Measurements from ENCODE around the gene XPNPEP1. TPM values are rescaled to one million over a fixed set of nuclear protein-coding genes. Genes with fewer than 3 reads are reported as not detected.

Gene XPNPEP1
- total RNA-seq, 3 donors from 2014 or later (not counting 1 experiment from before 2014, with no cell fraction given) = 102 to 118 (median 106) TPM

DNA sequence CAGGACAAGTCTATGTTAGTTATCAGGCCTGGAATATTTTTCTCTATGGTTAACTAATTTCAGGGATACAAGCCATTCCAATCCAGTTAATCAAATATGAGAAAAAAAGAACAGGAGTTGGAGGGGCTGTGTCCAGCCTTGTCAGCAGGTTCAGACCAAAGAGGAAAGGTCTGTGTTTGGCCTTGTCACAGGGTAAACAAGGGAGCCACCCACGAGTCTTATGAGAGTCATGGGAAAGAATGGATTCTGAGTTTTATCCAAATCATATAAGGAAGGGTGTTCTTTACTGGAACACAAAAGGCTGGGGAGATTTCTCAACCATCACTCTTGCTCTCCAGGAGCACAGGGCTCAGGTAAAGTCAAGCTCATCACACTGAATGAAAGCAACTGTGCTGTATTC is 99.1 kb downstream of the XPNPEP1 start:
- intact Hi-C loops (cut with micrococcal nuclease) = no loop called here
- H3K4me3 ChIP-seq (ENCODE audit: low read length) = no peak overlapping the region
- no peaks in the 10 kb centered on the region for H3K4me1 ChIP-seq (ENCODE audit: control insufficient read depth, insufficient read depth, low read length)
- H3K27ac ChIP-seq (ENCODE audit: low read length) = no peak overlapping the region
- 58% methylated on average over 1 of the region's 1 CpG for WGBS (ENCODE audit: insufficient coverage)
- no peaks in the 10 kb centered on the region for H3K27me3 ChIP-seq (ENCODE audit: control insufficient read depth, insufficient read depth, low read length)
- H3K4me3 Mint-ChIP-seq = no peak overlapping the region
- H3K27me3 Mint-ChIP-seq (ENCODE audit: low read depth in 2 of 2) = peaks cover 7 to 29% of the 10 kb centered on the region in 2 donors
- ATAC-seq (no peak), DNase-seq (no peak)
- H3K36me3 ChIP-seq (ENCODE audit: control insufficient read depth, insufficient read depth, low read length) = no peaks in the 10 kb centered on the region
- no peaks in the 10 kb centered on the region for H3K4me1 Mint-ChIP-seq
- no peaks in the 10 kb centered on the region for H3K36me3 Mint-ChIP-seq
- H3K9me3 Mint-ChIP-seq = no peaks in the 10 kb centered on the region
- no peaks in the 10 kb centered on the region for H3K9me3 ChIP-seq (ENCODE audit: control insufficient read depth, insufficient read depth, low read length)
- TF ChIP-seq, protein P1, sequence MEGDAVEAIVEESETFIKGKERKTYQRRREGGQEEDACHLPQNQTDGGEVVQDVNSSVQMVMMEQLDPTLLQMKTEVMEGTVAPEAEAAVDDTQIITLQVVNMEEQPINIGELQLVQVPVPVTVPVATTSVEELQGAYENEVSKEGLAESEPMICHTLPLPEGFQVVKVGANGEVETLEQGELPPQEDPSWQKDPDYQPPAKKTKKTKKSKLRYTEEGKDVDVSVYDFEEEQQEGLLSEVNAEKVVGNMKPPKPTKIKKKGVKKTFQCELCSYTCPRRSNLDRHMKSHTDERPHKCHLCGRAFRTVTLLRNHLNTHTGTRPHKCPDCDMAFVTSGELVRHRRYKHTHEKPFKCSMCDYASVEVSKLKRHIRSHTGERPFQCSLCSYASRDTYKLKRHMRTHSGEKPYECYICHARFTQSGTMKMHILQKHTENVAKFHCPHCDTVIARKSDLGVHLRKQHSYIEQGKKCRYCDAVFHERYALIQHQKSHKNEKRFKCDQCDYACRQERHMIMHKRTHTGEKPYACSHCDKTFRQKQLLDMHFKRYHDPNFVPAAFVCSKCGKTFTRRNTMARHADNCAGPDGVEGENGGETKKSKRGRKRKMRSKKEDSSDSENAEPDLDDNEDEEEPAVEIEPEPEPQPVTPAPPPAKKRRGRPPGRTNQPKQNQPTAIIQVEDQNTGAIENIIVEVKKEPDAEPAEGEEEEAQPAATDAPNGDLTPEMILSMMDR (IDR thresholded peaks at IDR 0.05) = no peak
- H3K27ac Mint-ChIP-seq = no peak overlapping the region

DNA sequence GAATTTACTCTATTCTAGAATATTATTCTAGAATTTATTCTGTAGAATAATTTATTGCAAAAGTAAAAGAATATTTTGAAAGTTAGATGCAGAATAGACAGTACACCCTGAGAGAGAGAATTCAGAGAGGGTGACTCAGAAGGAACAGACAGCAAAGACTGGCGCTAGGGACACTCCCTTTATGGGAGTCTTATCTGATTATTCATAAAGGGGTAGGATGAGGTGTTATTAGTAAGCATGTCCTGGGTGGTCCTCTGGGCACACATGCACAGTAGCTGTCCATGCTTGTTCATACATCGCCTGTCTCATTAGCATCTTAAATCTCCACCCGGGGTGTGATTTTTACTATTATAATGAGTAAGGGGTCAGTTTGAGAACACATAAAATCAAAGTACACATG is 100.1 kb downstream of the XPNPEP1 start:
- no peaks in the 10 kb centered on the region for H3K9me3 Mint-ChIP-seq
- 71% methylated on average over 1 of the region's 3 CpGs for WGBS (ENCODE audit: insufficient coverage)

DNA sequence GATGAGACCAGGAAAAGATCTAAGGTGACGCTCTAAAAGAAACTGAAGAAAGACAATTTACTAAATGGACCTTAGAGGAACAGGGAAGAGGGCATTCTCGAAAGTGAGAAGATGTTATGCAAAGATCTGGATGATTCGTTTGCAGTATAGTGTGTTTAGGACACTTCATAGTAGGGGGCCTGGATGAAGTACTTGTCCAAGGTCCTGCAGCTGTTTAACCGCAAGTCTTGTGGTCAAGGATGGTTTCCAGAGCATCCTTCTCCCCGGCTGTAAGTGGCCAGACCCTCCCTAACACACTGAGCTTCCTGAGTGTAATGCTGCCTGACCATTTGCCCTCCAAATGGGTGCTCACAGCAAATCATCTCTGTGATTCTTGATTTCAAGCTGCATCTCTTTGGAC is 101.6 kb downstream of the XPNPEP1 start:
- 73% methylated on average over 5 of the region's 5 CpGs for WGBS (ENCODE audit: insufficient coverage)
- no peaks in the 10 kb centered on the region for H3K4me1 Mint-ChIP-seq
- Histone ChIP-seq H3K4me1 (ENCODE audit: control insufficient read depth, insufficient read depth, low read length) (no peaks in the 10 kb centered on the region), H3K27me3 (ENCODE audit: control insufficient read depth, insufficient read depth, low read length) (no peaks in the 10 kb centered on the region), H3K27ac (ENCODE audit: low read length) (no peak overlapping the region), H3K4me3 (ENCODE audit: low read length) (no peak overlapping the region), H3K9me3 (ENCODE audit: control insufficient read depth, insufficient read depth, low read length) (no peaks in the 10 kb centered on the region), H3K36me3 (ENCODE audit: control insufficient read depth, insufficient read depth, low read length) (no peaks in the 10 kb centered on the region)
- H3K9me3 Mint-ChIP-seq = no peaks in the 10 kb centered on the region
- H3K27ac Mint-ChIP-seq = no peak overlapping the region
- intact Hi-C loops (cut with micrococcal nuclease) = no loop called here
- H3K4me3 Mint-ChIP-seq = no peak overlapping the region
- no peak for ATAC-seq
- DNase-seq = no peak
- no peaks in the 10 kb centered on the region for H3K36me3 Mint-ChIP-seq
- TF ChIP-seq, protein P1 (IDR thresholded peaks at IDR 0.05) = no peak
- H3K27me3 Mint-ChIP-seq (ENCODE audit: low read depth in 2 of 2) = peaks cover 7 to 29% of the 10 kb centered on the region in 2 donors

More for the DNA sequence above, 100.1 kb downstream of the XPNPEP1 start:
- Histone ChIP-seq H3K9me3 (ENCODE audit: control insufficient read depth, insufficient read depth, low read length) (no peaks in the 10 kb centered on the region), H3K4me1 (ENCODE audit: control insufficient read depth, insufficient read depth, low read length) (no peaks in the 10 kb centered on the region), H3K36me3 (ENCODE audit: control insufficient read depth, insufficient read depth, low read length) (no peaks in the 10 kb centered on the region), H3K27ac (ENCODE audit: low read length) (no peak overlapping the region), H3K4me3 (ENCODE audit: low read length) (no peak overlapping the region), H3K27me3 (ENCODE audit: control insufficient read depth, insufficient read depth, low read length) (no peaks in the 10 kb centered on the region)
- TF ChIP-seq, protein P1 (IDR thresholded peaks at IDR 0.05) = no peak
- Mint-ChIP-seq H3K4me3 (no peak overlapping the region), H3K36me3 (no peaks in the 10 kb centered on the region), H3K4me1 (no peaks in the 10 kb centered on the region), H3K27me3 (ENCODE audit: low read depth in 2 of 2) (peaks cover 7 to 29% of the 10 kb centered on the region in 2 donors), H3K27ac (no peak overlapping the region)
- intact Hi-C loops (cut with micrococcal nuclease) = no loop called here
- ATAC-seq (no peak), DNase-seq (no peak)

All from natural killer cell (primary cell).